ENCODE results near the gene RABGEF1. TPM values are rescaled to one million over a fixed set of nuclear protein-coding genes. Genes with fewer than 3 reads are reported as not detected.

Gene RABGEF1
- total and polyA plus RNA-seq, 2 experiments from 2014 or later, result 14.7 to 17.5 TPM

DNA sequence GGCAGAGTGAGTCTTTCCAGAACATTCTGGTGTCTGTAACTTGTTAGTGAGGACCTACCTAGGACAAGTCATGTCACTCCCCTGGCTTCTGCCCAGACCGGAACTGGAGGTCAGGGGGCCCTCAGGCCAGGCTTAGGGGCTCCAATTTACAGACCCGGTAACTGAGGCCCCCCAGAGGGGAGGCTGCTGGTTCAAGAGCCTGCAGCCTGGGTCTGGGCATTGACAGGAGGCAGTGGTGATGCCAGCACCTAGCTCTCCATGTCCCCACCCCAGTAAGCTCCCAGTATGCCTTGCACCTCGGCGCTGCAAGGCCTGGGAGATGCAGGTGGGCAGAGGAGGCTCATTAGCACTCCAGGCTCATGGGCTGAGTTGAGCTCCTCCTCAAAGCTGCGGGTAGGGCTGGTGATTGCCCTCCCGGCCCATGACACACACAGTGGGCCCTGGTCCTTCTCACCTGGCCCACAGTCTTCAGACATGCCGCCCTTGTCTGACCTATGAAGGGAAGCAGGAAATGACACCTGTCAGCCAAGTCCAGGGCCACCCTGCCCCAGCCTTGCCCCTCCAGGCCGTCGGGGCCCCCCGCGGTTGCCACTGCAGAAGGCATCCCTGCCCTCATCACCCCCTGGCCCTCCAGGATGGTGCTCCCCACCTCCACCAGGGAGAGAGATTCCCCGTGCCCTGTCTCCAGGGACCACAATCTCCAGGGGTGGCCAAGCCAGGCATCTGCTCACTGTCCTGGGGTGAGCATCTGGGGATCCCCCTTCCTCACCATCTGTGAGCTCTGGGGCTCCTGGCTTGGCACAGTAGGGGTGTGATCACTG lies 92.2 kb downstream of the RABGEF1 start:
- Mint-ChIP-seq H3K4me1 (no peaks in the 10 kb centered on the region), H3K27ac (no peak overlapping the region), H3K9me3 (peaks cover 8% of the 10 kb centered on the region; the same call in 2 of the 3 replicates), H3K36me3 (ENCODE audit: low read depth) (no peaks in the 10 kb centered on the region), H3K27me3 (ENCODE audit: insufficient read depth, low read depth, poor library complexity) (peaks cover 2% of the 10 kb centered on the region), H3K4me3 (no peak overlapping the region)
- Histone ChIP-seq H3K79me2 (replicated peaks; ENCODE audit: insufficient read depth) (no peaks in the 10 kb centered on the region), H3K27me3 (ENCODE audit: insufficient read depth) (no peaks in the 10 kb centered on the region), H3F3A (replicated peaks; ENCODE audit: low read depth) (no peaks in the 10 kb centered on the region), H3K4me1 (ENCODE audit: insufficient read depth) (no peaks in the 10 kb centered on the region), H3K27ac (ENCODE audit: low read depth) (no peak overlapping the region), H4K20me1 (replicated peaks; ENCODE audit: insufficient read depth) (no peaks in the 10 kb centered on the region), H3K4me2 (no peak overlapping the region), H2AFZ (no peak overlapping the region), H3K36me3 (ENCODE audit: insufficient read depth) (no peaks in the 10 kb centered on the region), H3K9me2 (ENCODE audit: insufficient read depth) (no peaks in the 10 kb centered on the region), H3K4me3 (no peak overlapping the region)
- TF ChIP-seq ZNF114 (CRISPR knock-in tag; IDR thresholded peaks at IDR 0.05), result no peak
- no peak for TF ChIP-seq STAT1 (IDR thresholded peaks at IDR 0.05; ENCODE audit: unreplicated experiment)
- TF ChIP-seq POLR2AphosphoS5 (IDR thresholded peaks at IDR 0.05; ENCODE audit: low read depth), result no peak
- TF ChIP-seq JUNB (IDR thresholded peaks at IDR 0.05; ENCODE audit: unreplicated experiment), result no peak
- no peak for TF ChIP-seq NANOG (IDR thresholded peaks at IDR 0.05; ENCODE audit: borderline replicate concordance)
- TF ChIP-seq, protein P1, sequence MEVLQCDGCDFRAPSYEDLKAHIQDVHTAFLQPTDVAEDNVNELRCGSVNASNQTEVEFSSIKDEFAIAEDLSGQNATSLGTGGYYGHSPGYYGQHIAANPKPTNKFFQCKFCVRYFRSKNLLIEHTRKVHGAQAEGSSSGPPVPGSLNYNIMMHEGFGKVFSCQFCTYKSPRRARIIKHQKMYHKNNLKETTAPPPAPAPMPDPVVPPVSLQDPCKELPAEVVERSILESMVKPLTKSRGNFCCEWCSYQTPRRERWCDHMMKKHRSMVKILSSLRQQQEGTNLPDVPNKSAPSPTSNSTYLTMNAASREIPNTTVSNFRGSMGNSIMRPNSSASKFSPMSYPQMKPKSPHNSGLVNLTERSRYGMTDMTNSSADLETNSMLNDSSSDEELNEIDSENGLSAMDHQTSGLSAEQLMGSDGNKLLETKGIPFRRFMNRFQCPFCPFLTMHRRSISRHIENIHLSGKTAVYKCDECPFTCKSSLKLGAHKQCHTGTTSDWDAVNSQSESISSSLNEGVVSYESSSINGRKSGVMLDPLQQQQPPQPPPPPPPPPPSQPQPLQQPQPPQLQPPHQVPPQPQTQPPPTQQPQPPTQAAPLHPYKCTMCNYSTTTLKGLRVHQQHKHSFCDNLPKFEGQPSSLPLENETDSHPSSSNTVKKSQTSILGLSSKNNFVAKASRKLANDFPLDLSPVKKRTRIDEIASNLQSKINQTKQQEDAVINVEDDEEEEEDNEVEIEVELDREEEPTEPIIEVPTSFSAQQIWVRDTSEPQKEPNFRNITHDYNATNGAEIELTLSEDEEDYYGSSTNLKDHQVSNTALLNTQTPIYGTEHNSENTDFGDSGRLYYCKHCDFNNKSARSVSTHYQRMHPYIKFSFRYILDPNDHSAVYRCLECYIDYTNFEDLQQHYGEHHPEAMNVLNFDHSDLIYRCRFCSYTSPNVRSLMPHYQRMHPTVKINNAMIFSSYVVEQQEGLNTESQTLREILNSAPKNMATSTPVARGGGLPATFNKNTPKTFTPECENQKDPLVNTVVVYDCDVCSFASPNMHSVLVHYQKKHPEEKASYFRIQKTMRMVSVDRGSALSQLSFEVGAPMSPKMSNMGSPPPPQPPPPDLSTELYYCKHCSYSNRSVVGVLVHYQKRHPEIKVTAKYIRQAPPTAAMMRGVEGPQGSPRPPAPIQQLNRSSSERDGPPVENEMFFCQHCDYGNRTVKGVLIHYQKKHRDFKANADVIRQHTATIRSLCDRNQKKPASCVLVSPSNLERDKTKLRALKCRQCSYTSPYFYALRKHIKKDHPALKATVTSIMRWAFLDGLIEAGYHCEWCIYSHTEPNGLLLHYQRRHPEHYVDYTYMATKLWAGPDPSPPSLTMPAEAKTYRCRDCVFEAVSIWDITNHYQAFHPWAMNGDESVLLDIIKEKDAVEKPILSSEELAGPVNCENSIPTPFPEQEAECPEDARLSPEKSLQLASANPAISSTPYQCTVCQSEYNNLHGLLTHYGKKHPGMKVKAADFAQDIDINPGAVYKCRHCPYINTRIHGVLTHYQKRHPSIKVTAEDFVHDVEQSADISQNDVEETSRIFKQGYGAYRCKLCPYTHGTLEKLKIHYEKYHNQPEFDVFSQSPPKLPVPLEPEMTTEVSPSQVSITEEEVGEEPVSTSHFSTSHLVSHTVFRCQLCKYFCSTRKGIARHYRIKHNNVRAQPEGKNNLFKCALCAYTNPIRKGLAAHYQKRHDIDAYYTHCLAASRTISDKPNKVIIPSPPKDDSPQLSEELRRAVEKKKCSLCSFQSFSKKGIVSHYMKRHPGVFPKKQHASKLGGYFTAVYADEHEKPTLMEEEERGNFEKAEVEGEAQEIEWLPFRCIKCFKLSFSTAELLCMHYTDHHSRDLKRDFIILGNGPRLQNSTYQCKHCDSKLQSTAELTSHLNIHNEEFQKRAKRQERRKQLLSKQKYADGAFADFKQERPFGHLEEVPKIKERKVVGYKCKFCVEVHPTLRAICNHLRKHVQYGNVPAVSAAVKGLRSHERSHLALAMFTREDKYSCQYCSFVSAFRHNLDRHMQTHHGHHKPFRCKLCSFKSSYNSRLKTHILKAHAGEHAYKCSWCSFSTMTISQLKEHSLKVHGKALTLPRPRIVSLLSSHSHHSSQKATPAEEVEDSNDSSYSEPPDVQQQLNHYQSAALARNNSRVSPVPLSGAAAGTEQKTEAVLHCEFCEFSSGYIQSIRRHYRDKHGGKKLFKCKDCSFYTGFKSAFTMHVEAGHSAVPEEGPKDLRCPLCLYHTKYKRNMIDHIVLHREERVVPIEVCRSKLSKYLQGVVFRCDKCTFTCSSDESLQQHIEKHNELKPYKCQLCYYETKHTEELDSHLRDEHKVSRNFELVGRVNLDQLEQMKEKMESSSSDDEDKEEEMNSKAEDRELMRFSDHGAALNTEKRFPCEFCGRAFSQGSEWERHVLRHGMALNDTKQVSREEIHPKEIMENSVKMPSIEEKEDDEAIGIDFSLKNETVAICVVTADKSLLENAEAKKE (CRISPR knock-in tag; IDR thresholded peaks at IDR 0.05), result no peak
- no peak for TF ChIP-seq EZH2 (IDR thresholded peaks at IDR 0.05; ENCODE audit: low read depth, unreplicated experiment)
- TF ChIP-seq EZH2phosphoT487 (IDR thresholded peaks at IDR 0.05; ENCODE audit: unreplicated experiment), result no peak
- TF ChIP-seq ZNF331 (CRISPR knock-in tag; IDR thresholded peaks at IDR 0.05; ENCODE audit: low read depth), result no peak
- TF ChIP-seq, protein P2, sequence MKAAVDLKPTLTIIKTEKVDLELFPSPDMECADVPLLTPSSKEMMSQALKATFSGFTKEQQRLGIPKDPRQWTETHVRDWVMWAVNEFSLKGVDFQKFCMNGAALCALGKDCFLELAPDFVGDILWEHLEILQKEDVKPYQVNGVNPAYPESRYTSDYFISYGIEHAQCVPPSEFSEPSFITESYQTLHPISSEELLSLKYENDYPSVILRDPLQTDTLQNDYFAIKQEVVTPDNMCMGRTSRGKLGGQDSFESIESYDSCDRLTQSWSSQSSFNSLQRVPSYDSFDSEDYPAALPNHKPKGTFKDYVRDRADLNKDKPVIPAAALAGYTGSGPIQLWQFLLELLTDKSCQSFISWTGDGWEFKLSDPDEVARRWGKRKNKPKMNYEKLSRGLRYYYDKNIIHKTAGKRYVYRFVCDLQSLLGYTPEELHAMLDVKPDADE (IDR thresholded peaks at IDR 0.05), result no peak
- TF ChIP-seq CTCF (conservative IDR thresholded peaks at IDR 0.05; ENCODE audit: low read depth in 2 of 2), result no peak
- TF ChIP-seq CREB1 (CRISPR knock-in tag; IDR thresholded peaks at IDR 0.05; ENCODE audit: low read depth), result no peak
- TF ChIP-seq, protein P3, sequence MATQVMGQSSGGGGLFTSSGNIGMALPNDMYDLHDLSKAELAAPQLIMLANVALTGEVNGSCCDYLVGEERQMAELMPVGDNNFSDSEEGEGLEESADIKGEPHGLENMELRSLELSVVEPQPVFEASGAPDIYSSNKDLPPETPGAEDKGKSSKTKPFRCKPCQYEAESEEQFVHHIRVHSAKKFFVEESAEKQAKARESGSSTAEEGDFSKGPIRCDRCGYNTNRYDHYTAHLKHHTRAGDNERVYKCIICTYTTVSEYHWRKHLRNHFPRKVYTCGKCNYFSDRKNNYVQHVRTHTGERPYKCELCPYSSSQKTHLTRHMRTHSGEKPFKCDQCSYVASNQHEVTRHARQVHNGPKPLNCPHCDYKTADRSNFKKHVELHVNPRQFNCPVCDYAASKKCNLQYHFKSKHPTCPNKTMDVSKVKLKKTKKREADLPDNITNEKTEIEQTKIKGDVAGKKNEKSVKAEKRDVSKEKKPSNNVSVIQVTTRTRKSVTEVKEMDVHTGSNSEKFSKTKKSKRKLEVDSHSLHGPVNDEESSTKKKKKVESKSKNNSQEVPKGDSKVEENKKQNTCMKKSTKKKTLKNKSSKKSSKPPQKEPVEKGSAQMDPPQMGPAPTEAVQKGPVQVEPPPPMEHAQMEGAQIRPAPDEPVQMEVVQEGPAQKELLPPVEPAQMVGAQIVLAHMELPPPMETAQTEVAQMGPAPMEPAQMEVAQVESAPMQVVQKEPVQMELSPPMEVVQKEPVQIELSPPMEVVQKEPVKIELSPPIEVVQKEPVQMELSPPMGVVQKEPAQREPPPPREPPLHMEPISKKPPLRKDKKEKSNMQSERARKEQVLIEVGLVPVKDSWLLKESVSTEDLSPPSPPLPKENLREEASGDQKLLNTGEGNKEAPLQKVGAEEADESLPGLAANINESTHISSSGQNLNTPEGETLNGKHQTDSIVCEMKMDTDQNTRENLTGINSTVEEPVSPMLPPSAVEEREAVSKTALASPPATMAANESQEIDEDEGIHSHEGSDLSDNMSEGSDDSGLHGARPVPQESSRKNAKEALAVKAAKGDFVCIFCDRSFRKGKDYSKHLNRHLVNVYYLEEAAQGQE (IDR thresholded peaks at IDR 0.05; ENCODE audit: unreplicated experiment), result no peak
- DNase-seq (ENCODE audit: low spot score) (no peak), ATAC-seq (no peak)
